ENCODE data around the gene ELANE.

DNA sequence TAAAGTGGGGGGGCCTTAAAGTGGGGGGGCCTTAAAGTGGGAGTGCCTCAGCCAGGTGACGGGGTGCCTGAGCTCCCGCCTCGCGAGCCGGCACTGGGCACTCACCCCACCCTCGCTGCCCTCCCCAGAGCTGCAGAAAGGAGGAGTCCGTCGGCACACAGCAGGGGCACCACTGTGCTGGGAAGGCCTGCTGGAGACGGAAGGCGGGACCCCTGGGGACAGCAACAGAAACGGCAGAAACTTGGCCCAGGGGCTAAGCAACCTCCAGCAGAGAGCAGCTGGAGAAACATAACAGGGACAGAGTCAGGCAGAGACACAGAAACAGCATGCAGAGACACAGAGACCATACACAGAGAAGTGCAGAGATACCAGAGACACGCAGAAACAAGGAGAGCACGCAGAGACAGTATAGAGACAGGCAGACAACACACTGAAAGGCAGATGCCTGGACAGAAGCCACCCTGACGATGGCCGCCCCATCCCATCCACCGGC lies 15.2 kb downstream of the ELANE start:
- no peak for TF ChIP-seq CTCF (IDR thresholded peaks at IDR 0.05)
- no peak for TF ChIP-seq POLR2A (IDR thresholded peaks at IDR 0.05)

Data from adrenal gland (tissue), 5 donors.